Upper lobe of left lung (tissue), 4 donors: Measurements from ENCODE around the gene BNIP5.

Source experiments
- EP300 ChIP-seq, 4 donors: sonication (generic); formaldehyde crosslinking; IDR thresholded peaks; one replicate each; pipeline ENCODE4 v1.5.1; 2017; ENCODE audit warnings: antibody characterized with exemption in 4 of 4, control low read depth in 2 of 4
- POLR2A ChIP-seq, 4 donors: fragments of 450-650 bp; IDR thresholded peaks; one replicate each; pipeline ENCODE4 v1.5.1; 2016 to 2017; ENCODE audit warnings: antibody characterized with exemption in 4 of 4, mild to moderate bottlenecking in 2 of 4
- POLR2AphosphoS5 ChIP-seq, 2 donors: sonication (generic); formaldehyde crosslinking; IDR thresholded peaks; one replicate each; pipeline ENCODE4 v1.5.1; 2017; ENCODE audit warnings: antibody characterized with exemption in 2 of 2
- TF ChIP-seq, protein P1 (sequence below), 6 experiments: fragments of 450-650 bp in 4 of 6; fragments of 200-600 bp in 2 of 6; sonication (generic) in 2 of 6; IDR thresholded peaks; one replicate each; pipeline ENCODE4 v1.5.1; 2016 to 2019; ENCODE audit warnings: antibody characterized with exemption in 6 of 6

DNA sequence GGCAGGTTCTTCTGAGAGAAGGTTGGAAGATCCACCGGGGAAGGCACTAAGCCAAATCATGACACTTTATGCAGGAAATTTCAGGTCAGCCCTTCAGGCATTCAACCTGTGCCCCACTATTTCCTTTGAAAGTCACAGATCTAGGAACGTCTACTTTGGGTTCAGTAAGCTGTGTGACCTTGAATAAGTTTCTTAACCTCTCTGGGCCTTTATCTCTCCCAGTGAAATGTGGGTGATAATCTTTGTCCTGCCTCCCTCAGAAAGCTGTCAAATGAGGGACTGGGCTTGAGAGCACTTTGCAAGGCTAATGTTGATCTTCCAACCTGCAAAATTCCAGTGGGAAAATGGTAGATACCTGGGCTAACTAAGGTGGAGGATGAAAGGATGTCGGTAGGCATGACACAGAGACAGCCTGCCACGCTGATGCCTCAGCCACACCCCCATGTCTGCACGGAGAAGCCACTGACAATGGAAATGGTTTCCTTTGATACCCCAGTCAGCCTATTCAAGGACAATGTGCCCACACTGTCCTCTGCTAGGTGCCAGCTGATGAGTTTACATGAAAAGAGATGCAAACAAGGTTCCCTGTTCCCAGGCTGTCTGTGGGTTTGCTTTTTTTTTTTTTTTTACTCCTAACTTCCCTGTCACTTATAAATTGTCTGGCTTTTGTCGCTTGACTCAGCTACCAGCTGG is 9.3 kb downstream of the BNIP5 start:
- TF ChIP-seq, protein P1, sequence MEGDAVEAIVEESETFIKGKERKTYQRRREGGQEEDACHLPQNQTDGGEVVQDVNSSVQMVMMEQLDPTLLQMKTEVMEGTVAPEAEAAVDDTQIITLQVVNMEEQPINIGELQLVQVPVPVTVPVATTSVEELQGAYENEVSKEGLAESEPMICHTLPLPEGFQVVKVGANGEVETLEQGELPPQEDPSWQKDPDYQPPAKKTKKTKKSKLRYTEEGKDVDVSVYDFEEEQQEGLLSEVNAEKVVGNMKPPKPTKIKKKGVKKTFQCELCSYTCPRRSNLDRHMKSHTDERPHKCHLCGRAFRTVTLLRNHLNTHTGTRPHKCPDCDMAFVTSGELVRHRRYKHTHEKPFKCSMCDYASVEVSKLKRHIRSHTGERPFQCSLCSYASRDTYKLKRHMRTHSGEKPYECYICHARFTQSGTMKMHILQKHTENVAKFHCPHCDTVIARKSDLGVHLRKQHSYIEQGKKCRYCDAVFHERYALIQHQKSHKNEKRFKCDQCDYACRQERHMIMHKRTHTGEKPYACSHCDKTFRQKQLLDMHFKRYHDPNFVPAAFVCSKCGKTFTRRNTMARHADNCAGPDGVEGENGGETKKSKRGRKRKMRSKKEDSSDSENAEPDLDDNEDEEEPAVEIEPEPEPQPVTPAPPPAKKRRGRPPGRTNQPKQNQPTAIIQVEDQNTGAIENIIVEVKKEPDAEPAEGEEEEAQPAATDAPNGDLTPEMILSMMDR (IDR thresholded peaks at IDR 0.05): no peak
- TF ChIP-seq POLR2AphosphoS5 (IDR thresholded peaks at IDR 0.05): no peak
- no peak for TF ChIP-seq EP300 (IDR thresholded peaks at IDR 0.05)
- TF ChIP-seq POLR2A (IDR thresholded peaks at IDR 0.05): no peak
